BE2C (cell line): Measurements from ENCODE around the gene PRDM16.

ENCODE experiments used
- DNase-seq: peaks from one replicate; pipeline ENCODE4 v3.0.0-alpha.2; 2020
- H3K27me3 ChIP-seq: fragments of 250-450 bp; sonication (Bioruptor Pico); 2 replicates; pipeline ENCODE4 v1.5.1; 2020; ENCODE audit warnings: mild to moderate bottlenecking
- H3K36me3 ChIP-seq: fragments of 250-450 bp; sonication (Bioruptor Pico); 2 replicates; pipeline ENCODE4 v1.5.1; 2020; ENCODE audit warnings: mild to moderate bottlenecking
- H3K4me1 ChIP-seq: fragments of 250-450 bp; sonication (Bioruptor Pico); 2 replicates; pipeline ENCODE4 v1.5.1; 2020
- H3K4me3 ChIP-seq: 2 replicates; pipeline ENCODE4 v1.5.1; 2011; ENCODE audit warnings: low read depth, low read length
- H3K9me3 ChIP-seq: fragments of 250-450 bp; sonication (Bioruptor Pico); 2 replicates; pipeline ENCODE4 v1.5.1; 2020
- CTCF ChIP-seq: IDR thresholded peaks from 2 replicates; pipeline ENCODE4 v1.5.1; 2012; ENCODE audit warnings: mild to moderate bottlenecking, low read depth, low read length

The PRDM16 gene

GRCh38 chr1:3244025-3244926 lies 175.3 kb downstream of the PRDM16 start:
- no peaks in the 10 kb centered on the region for H3K4me1 ChIP-seq
- no peak for TF ChIP-seq CTCF
- no peaks in the 10 kb centered on the region for H3K36me3 ChIP-seq
- no peak overlapping the region for H3K4me3 ChIP-seq
- no peaks in the 10 kb centered on the region for H3K9me3 ChIP-seq
- DNase-seq = no peak
- H3K27me3 ChIP-seq = peaks cover 17% of the 10 kb centered on the region

GRCh38 chr1:3244927-3245315 lies 175.9 kb downstream of the PRDM16 start:
- Histone ChIP-seq H3K36me3 (no peaks in the 10 kb centered on the region), H3K4me3 (no peak overlapping the region), H3K27me3 (peaks cover 17% of the 10 kb centered on the region), H3K9me3 (no peaks in the 10 kb centered on the region), H3K4me1 (no peaks in the 10 kb centered on the region)
- no peak for TF ChIP-seq CTCF
- no peak for DNase-seq

- Histone ChIP-seq H3K4me3 (no peak overlapping the region), H3K9me3 (no peaks in the 10 kb centered on the region), H3K4me1 (no peaks in the 10 kb centered on the region), H3K27me3 (peaks cover 17% of the 10 kb centered on the region), H3K36me3 (no peaks in the 10 kb centered on the region)
- no peak for DNase-seq
- TF ChIP-seq CTCF = no peak
Observed at GRCh38 chr1:3245344-3245743, 176.3 kb downstream of the PRDM16 start.

- DNase-seq = no peak
- no peaks in the 10 kb centered on the region for H3K4me1 ChIP-seq
- no peak for TF ChIP-seq CTCF
- H3K9me3 ChIP-seq = no peaks in the 10 kb centered on the region
- peaks cover 17% of the 10 kb centered on the region for H3K27me3 ChIP-seq
- H3K36me3 ChIP-seq = no peaks in the 10 kb centered on the region
- H3K4me3 ChIP-seq = no peak overlapping the region
Observed at GRCh38 chr1:3245768-3246167, 176.8 kb downstream of the PRDM16 start.

- no peak overlapping the region for H3K4me3 ChIP-seq
- H3K9me3 ChIP-seq = no peaks in the 10 kb centered on the region
- TF ChIP-seq CTCF = no peak
- no peak for DNase-seq
- H3K36me3 ChIP-seq = no peaks in the 10 kb centered on the region
- H3K27me3 ChIP-seq = peaks cover 17% of the 10 kb centered on the region
- no peaks in the 10 kb centered on the region for H3K4me1 ChIP-seq
Observed at GRCh38 chr1:3246251-3246650, 177.2 kb downstream of the PRDM16 start.

GRCh38 chr1:3247521-3248121 lies 178.6 kb downstream of the PRDM16 start:
- no peak for DNase-seq
- Histone ChIP-seq H3K27me3 (peaks cover 17% of the 10 kb centered on the region), H3K4me3 (no peak overlapping the region), H3K9me3 (no peaks in the 10 kb centered on the region), H3K4me1 (no peaks in the 10 kb centered on the region), H3K36me3 (no peaks in the 10 kb centered on the region)
- no peak for TF ChIP-seq CTCF
